Prostate gland (tissue), 2 donors: ENCODE measurements around the gene KIAA0753. TPM values are rescaled to one million over a fixed set of nuclear protein-coding genes. Genes with fewer than 3 reads are reported as not detected.

Source experiments
- DNase-seq: peaks from one replicate; pipeline ENCODE4 v3.0.0-alpha.2; 2019; ENCODE audit warnings: low spot score
- H3K27ac ChIP-seq, 2 donors: fragments of 200-600 bp; sonication (generic); 2 replicates each; pipeline ENCODE4 v1.5.1; 2017 to 2019
- H3K27me3 ChIP-seq: fragments of 200-600 bp; sonication (generic); replicated peaks from 2 replicates; pipeline ENCODE4 v1.5.1; 2019; ENCODE audit not compliant: insufficient read depth
- H3K36me3 ChIP-seq, 2 donors: fragments of 200-600 bp; sonication (generic); 1 replicate in 1 of 2; 2 replicates in 1 of 2; pipeline versions ENCODE4 v1.5.1 to v1.8.1; 2017 to 2019
- H3K4me1 ChIP-seq: fragments of 200-600 bp; sonication (generic); replicated peaks from 2 replicates; pipeline ENCODE4 v1.5.1; 2019
- H3K4me3 ChIP-seq, 2 donors: fragments of 200-600 bp; sonication (generic); 2 replicates each; pipeline ENCODE4 v1.5.1; 2017 to 2019
- H3K9me3 ChIP-seq: fragments of 200-600 bp; sonication (generic); 2 replicates; pipeline ENCODE4 v1.5.1; 2017
- POLR2A ChIP-seq: fragments of 450-650 bp; IDR thresholded peaks from one replicate; pipeline ENCODE4 v1.6.1; 2016; ENCODE audit warnings: antibody characterized with exemption, mild to moderate bottlenecking
- POLR2AphosphoS5 ChIP-seq: sonication (generic); formaldehyde crosslinking; IDR thresholded peaks from one replicate; pipeline ENCODE4 v1.6.1; 2017; ENCODE audit warnings: antibody characterized with exemption
- WGBS: methylation state at CpG from one replicate; pipeline ENCODE4 v1.1.5; 2018; 5-methylcytosine and 5-hydroxymethylcytosine counted together
- intact Hi-C: fragments of 100-400 bp; cut with DNase I; formaldehyde crosslinking; loops from one replicate; pipeline ENCODE4 v1.14.2; 2022
- total RNA-seq, 2 donors: library from RNA; depleted of rRNA; stranded (reverse); fragments of >200 nt; gene quantifications; one replicate each; pipeline ENCODE4 v1.1.0, GENCODE V29; 2016
- TF ChIP-seq, protein P1 (sequence below), 4 experiments: fragments of 200-600 bp in 2 of 4; fragments of 450-650 bp in 2 of 4; sonication (generic) in 2 of 4; IDR thresholded peaks; 1 replicate in 3 of 4; 2 replicates in 1 of 4; pipeline ENCODE4 v1.5.1; 2016 to 2019; ENCODE audit warnings: antibody characterized with exemption in 4 of 4, mild to moderate bottlenecking in 2 of 4, moderate library complexity in 2 of 4

The KIAA0753 gene
- total RNA-seq, 2 donors from 2014 or later, result 17.2 to 28.3 TPM

DNA sequence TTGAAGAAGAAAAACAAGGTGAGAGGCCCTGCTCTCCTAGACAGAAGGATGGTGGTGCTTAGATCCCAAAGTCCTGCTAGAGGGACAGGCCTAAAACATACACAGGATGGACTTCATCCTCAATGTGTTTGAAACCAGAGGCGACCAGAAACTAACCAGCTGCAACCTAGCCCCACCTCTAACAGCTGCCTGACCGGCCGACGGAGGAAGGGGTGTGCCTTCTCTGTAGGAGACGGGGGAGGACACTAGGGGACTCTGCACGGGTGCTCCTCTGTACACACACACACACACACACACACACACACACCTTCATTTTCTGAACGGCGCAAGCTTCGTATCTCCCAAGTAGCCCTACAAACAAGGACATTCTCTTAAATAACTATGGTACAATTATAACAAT is 59.9 kb downstream of the KIAA0753 start:
- WGBS, result 86% methylated on average over 9 of the region's 9 CpGs
- H3K27ac ChIP-seq, result no peak overlapping the region
- H3K4me1 ChIP-seq, result no peaks in the 10 kb centered on the region
- TF ChIP-seq, protein P1, sequence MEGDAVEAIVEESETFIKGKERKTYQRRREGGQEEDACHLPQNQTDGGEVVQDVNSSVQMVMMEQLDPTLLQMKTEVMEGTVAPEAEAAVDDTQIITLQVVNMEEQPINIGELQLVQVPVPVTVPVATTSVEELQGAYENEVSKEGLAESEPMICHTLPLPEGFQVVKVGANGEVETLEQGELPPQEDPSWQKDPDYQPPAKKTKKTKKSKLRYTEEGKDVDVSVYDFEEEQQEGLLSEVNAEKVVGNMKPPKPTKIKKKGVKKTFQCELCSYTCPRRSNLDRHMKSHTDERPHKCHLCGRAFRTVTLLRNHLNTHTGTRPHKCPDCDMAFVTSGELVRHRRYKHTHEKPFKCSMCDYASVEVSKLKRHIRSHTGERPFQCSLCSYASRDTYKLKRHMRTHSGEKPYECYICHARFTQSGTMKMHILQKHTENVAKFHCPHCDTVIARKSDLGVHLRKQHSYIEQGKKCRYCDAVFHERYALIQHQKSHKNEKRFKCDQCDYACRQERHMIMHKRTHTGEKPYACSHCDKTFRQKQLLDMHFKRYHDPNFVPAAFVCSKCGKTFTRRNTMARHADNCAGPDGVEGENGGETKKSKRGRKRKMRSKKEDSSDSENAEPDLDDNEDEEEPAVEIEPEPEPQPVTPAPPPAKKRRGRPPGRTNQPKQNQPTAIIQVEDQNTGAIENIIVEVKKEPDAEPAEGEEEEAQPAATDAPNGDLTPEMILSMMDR (IDR thresholded peaks at IDR 0.05), result no peak
- no peaks in the 10 kb centered on the region for H3K27me3 ChIP-seq
- H3K4me3 ChIP-seq, result no peak overlapping the region
- DNase-seq, result no peak
- intact Hi-C loops, result no loop called here
- H3K9me3 ChIP-seq, result no peaks in the 10 kb centered on the region
- H3K36me3 ChIP-seq, result no peaks in the 10 kb centered on the region

- intact Hi-C loops, result no loop called here
- no peak overlapping the region for H3K27ac ChIP-seq
- H3K36me3 ChIP-seq, result no peaks in the 10 kb centered on the region
- no peaks in the 10 kb centered on the region for H3K4me1 ChIP-seq
- WGBS, result 80% methylated on average over 6 of the region's 6 CpGs
- no peaks in the 10 kb centered on the region for H3K9me3 ChIP-seq
- no peak overlapping the region for H3K4me3 ChIP-seq
- no peaks in the 10 kb centered on the region for H3K27me3 ChIP-seq
- TF ChIP-seq, protein P1 (IDR thresholded peaks at IDR 0.05), result no peak
- TF ChIP-seq POLR2AphosphoS5 (no peak), POLR2A (no peak)
- DNase-seq, result no peak
Observed at GRCh38 chr17:6578491-6578890, 62.0 kb downstream of the KIAA0753 start.

- H3K27ac ChIP-seq, result no peak overlapping the region
- H3K27me3 ChIP-seq, result no peaks in the 10 kb centered on the region
- no peaks in the 10 kb centered on the region for H3K9me3 ChIP-seq
- no peak for DNase-seq
- intact Hi-C loops, result no loop called here
- H3K36me3 ChIP-seq, result no peaks in the 10 kb centered on the region
- TF ChIP-seq POLR2A, result no peak
- TF ChIP-seq POLR2AphosphoS5, result no peak
- TF ChIP-seq, protein P1 (IDR thresholded peaks at IDR 0.05), result no peak
- no peak overlapping the region for H3K4me3 ChIP-seq
- 71% methylated on average over 7 of the region's 7 CpGs for WGBS
- no peaks in the 10 kb centered on the region for H3K4me1 ChIP-seq
Observed at GRCh38 chr17:6577686-6578263, 62.7 kb downstream of the KIAA0753 start.

DNA sequence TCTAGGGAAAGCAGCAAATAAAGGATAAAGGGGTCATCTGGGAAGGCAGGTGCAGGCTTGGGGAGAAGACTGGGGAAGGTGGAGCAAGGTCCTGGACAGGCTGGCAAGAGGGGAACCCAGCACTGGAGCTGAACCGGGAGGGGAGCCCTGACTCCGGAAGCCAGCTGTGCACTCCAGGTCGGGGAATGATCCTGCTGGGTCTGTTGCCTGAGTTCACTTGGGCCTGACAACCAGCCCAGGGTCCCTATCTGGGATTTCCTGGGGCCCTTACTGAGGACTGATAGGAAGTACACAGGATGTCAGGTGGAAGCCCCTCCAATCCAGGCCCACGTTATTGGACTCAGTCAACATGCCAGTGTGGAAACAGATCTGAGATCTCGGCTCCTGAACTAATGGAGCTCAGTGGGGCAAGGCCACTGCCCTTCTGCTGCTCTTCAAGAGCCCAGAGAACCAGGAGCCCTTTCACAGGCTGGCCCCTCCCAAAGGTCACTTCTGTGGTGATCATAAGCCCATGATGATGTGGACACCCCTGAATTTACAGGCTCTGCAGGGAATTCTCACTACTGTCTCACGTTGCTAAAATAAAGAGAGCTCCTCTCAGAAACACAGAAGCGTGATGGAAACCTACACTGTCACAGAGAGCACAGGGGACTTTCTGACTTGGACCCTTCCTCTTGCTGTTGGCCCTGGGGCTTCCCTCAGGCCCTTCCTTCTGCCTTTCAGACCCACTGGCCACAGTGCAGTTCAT is 64.3 kb downstream of the KIAA0753 start:
- WGBS, result 92% methylated on average over 7 of the region's 7 CpGs
- Histone ChIP-seq H3K27ac (no peak overlapping the region), H3K4me1 (no peaks in the 10 kb centered on the region)

More for the DNA sequence above, 64.3 kb downstream of the KIAA0753 start:
- intact Hi-C loops, result no loop called here
- TF ChIP-seq POLR2AphosphoS5 (no peak), POLR2A (no peak)
- TF ChIP-seq, protein P1 (IDR thresholded peaks at IDR 0.05), result no peak
- no peak for DNase-seq
- no peaks in the 10 kb centered on the region for H3K36me3 ChIP-seq
- no peaks in the 10 kb centered on the region for H3K9me3 ChIP-seq
- H3K27me3 ChIP-seq, result no peaks in the 10 kb centered on the region
- no peak overlapping the region for H3K4me3 ChIP-seq
